CD4-positive, alpha-beta memory T cell (primary cell): ENCODE measurements around the gene UBTD1. TPM values are rescaled to one million over a fixed set of nuclear protein-coding genes. Genes with fewer than 3 reads are reported as not detected.
"Not testable (repeated sequence)": the region's sequence is repeated elsewhere in the genome, so short reads cannot be mapped to it uniquely, and the experiment has no call there.

Experiments used
- CTCF ChIA-PET: fragments of 350-600 bp; sonication (Branson Sonifier 250); formaldehyde crosslinking; loops from one replicate; lab custom pipeline; 2021; ENCODE audit warnings: inconsistent platforms; ENCODE audit not compliant: partially characterized antibody; lab: Charles Lee
- POLR2A ChIA-PET: fragments of 350-600 bp; sonication (Branson Sonifier 250); formaldehyde crosslinking; loops from one replicate; lab custom pipeline; 2021; ENCODE audit not compliant: partially characterized antibody; lab: Charles Lee
- DNase-seq, 5 donors: peaks; one replicate each; pipeline versions ENCODE4 v3.0.0 to v3.0.0-alpha.2; 2020 to 2022; ENCODE audit warnings: mixed read lengths in 1 of 5
- H3K27ac ChIP-seq: one replicate; pipeline ENCODE4 v1.7.0; 2013; ENCODE audit warnings: low read depth, low read length
- H3K27me3 ChIP-seq: 2 replicates; pipeline ENCODE4 v1.7.0; 2013; ENCODE audit warnings: mild to moderate bottlenecking, low read length, moderate library complexity; ENCODE audit not compliant: insufficient read depth
- H3K36me3 ChIP-seq: 2 replicates; pipeline ENCODE4 v1.7.0; 2013; ENCODE audit warnings: mild to moderate bottlenecking, low read length, moderate library complexity; ENCODE audit not compliant: insufficient read depth
- H3K4me1 ChIP-seq: 2 replicates; pipeline ENCODE4 v1.7.0; 2013; ENCODE audit warnings: mild to moderate bottlenecking, low read length, moderate library complexity; ENCODE audit not compliant: insufficient read depth
- H3K4me3 ChIP-seq, 2 donors: one replicate each; pipeline ENCODE4 v1.7.0; 2013; ENCODE audit warnings: low read length in 2 of 2, mild to moderate bottlenecking in 1 of 2
- H3K9me3 ChIP-seq, 2 donors: one replicate each; pipeline ENCODE4 v1.7.0; 2013; ENCODE audit warnings: low read length in 2 of 2, control low read depth in 1 of 2; ENCODE audit not compliant: control insufficient read depth in 1 of 2
- H3K27ac Mint-ChIP-seq, 7 donors: one replicate each; pipeline ENCODE4 v1.8.0; 2020 to 2021; ENCODE audit warnings: mixed read lengths in 7 of 7, mild to moderate bottlenecking in 6 of 7, inconsistent platforms in 3 of 7, moderate library complexity in 3 of 7
- H3K27me3 Mint-ChIP-seq, 2 donors: one replicate each; pipeline ENCODE4 v1.8.0; 2020 to 2021; ENCODE audit warnings: mixed read lengths in 2 of 2
- H3K36me3 Mint-ChIP-seq, 2 donors: one replicate each; pipeline ENCODE4 v1.8.0; 2020 to 2021; ENCODE audit warnings: mixed read lengths in 2 of 2, inconsistent platforms in 1 of 2, mild to moderate bottlenecking in 1 of 2
- H3K4me1 Mint-ChIP-seq, 4 donors: one replicate each; pipeline ENCODE4 v1.8.0; 2020 to 2021; ENCODE audit warnings: mixed read lengths in 4 of 4, mild to moderate bottlenecking in 1 of 4
- H3K4me3 Mint-ChIP-seq, 8 donors: one replicate each; pipeline ENCODE4 v1.8.0; 2020 to 2021; ENCODE audit warnings: mixed read lengths in 8 of 8, mild to moderate bottlenecking in 7 of 8, moderate library complexity in 6 of 8, inconsistent platforms in 3 of 8
- H3K9me3 Mint-ChIP-seq, 8 donors: one replicate each; pipeline ENCODE4 v1.8.0; 2020 to 2021; ENCODE audit warnings: mixed read lengths in 8 of 8, mild to moderate bottlenecking in 5 of 8, inconsistent platforms in 3 of 8, moderate library complexity in 1 of 8
- intact Hi-C: fragments of 100-400 bp; cut with micrococcal nuclease; formaldehyde crosslinking; loops from one replicate; pipeline ENCODE4 v1.15.1; 2023
- polyA plus RNA-seq, 2 donors: library from polyadenylated mRNA; unstranded; fragments of 300-500 nt; fragmentation: Illumina TruSeq; gene quantifications; one replicate each; pipeline ENCODE4 v1.2.3, GENCODE V29; 2021
- total RNA-seq, 2 experiments: library from RNA; stranded (reverse); gene quantifications; one replicate each; pipeline ENCODE4 v1.2.3, GENCODE V29; 2021

UBTD1 gene
- total and polyA plus RNA-seq, 4 experiments from 2014 or later, result 1.3 to 1.9 (median 1.8) TPM

- Histone ChIP-seq H3K27ac (no peak overlapping the region), H3K4me1 (no peaks in the 10 kb centered on the region), H3K27me3 (no peaks in the 10 kb centered on the region), H3K4me3 (no peak overlapping the region), H3K9me3 (no peaks in the 10 kb centered on the region), H3K36me3 (no peaks in the 10 kb centered on the region)
- Mint-ChIP-seq H3K4me1 (peaks cover 0 to 3% (median under 1%) of the 10 kb centered on the region in 4 donors), H3K27me3 (no peaks in the 10 kb centered on the region), H3K27ac (no peak overlapping the region), H3K9me3 (peaks cover 0 to 8% (median under 1%) of the 10 kb centered on the region in 8 donors), H3K36me3 (peaks cover 0 to 3% of the 10 kb centered on the region in 2 donors), H3K4me3 (no peak overlapping the region)
- DNase-seq, result no peak
- intact Hi-C loops, result no loop called here
- ChIA-PET POLR2A (no interaction called here), CTCF (interaction anchor here (0.7 to 8.2 kb wide), 6 partner anchors 8 to 387 kb away, joined by 3 to 98 read pairs (median 6); partner anchors contain the start of gene ANKRD2)
These were observed 52.5 kb downstream of the UBTD1 start for GRCh38 chr10:97551271-97551670.

- H3K27me3 ChIP-seq, result no peaks in the 10 kb centered on the region
- no peak overlapping the region for H3K27ac Mint-ChIP-seq
- no peaks in the 10 kb centered on the region for H3K4me1 ChIP-seq
- H3K9me3 ChIP-seq, result no peaks in the 10 kb centered on the region
- intact Hi-C loops, result loop anchor here (1.0 to 2.0 kb wide), 4 partner anchors 55 to 275 kb away; partner anchors contain the start of genes MMS19 and UBTD1
- no peak overlapping the region for H3K4me3 Mint-ChIP-seq
- peaks cover 0 to 3% of the 10 kb centered on the region in 2 donors for H3K36me3 Mint-ChIP-seq
- ChIA-PET CTCF (interaction anchor here (0.7 to 8.2 kb wide), 13 partner anchors 8 to 276 kb away, joined by 3 to 98 read pairs (median 4); partner anchors contain the start of gene ANKRD2), POLR2A (interaction anchor here (2.0 kb wide), 1 partner anchor 55 kb away, joined by 4 read pairs; the partner anchor contains the start of gene UBTD1)
- no peaks in the 10 kb centered on the region for H3K27me3 Mint-ChIP-seq
- H3K4me1 Mint-ChIP-seq, result peaks cover 0 to 3% (median under 1%) of the 10 kb centered on the region in 4 donors
- DNase-seq, result peak in 4 of 5 donors; percentile 36 to 47 (median 40)
- no peaks in the 10 kb centered on the region for H3K36me3 ChIP-seq
- H3K9me3 Mint-ChIP-seq, result peaks cover 0 to 8% (median under 1%) of the 10 kb centered on the region in 8 donors
- H3K4me3 ChIP-seq, result no peak overlapping the region
- H3K27ac ChIP-seq, result no peak overlapping the region
These were observed 54.9 kb downstream of the UBTD1 start for GRCh38 chr10:97553575-97554031.

GRCh38 chr10:97554336-97554735, 55.6 kb downstream of the UBTD1 start:
- H3K27ac Mint-ChIP-seq, intact Hi-C loops, H3K27me3 Mint-ChIP-seq, H3K27ac ChIP-seq, DNase-seq, H3K4me1 Mint-ChIP-seq, H3K36me3 Mint-ChIP-seq, H3K4me1 ChIP-seq, H3K9me3 ChIP-seq, H3K27me3 ChIP-seq, H3K9me3 Mint-ChIP-seq, H3K36me3 ChIP-seq, H3K4me3 ChIP-seq, H3K4me3 Mint-ChIP-seq: not testable (repeated sequence)
- ChIA-PET CTCF (interaction anchor here (0.6 to 8.2 kb wide), 16 partner anchors 8 to 277 kb away, joined by 3 to 98 read pairs (median 4); partner anchors contain the start of gene ANKRD2), POLR2A (interaction anchor here (2.0 kb wide), 1 partner anchor 55 kb away, joined by 4 read pairs; the partner anchor contains the start of gene UBTD1)

GRCh38 chr10:97555541-97555940, 56.8 kb downstream of the UBTD1 start:
- H3K4me1 ChIP-seq, H3K36me3 Mint-ChIP-seq, H3K27me3 Mint-ChIP-seq, H3K36me3 ChIP-seq, H3K27me3 ChIP-seq, H3K4me3 Mint-ChIP-seq, H3K9me3 Mint-ChIP-seq, POLR2A ChIA-PET, intact Hi-C loops, H3K4me1 Mint-ChIP-seq, H3K27ac ChIP-seq, DNase-seq, H3K4me3 ChIP-seq, H3K9me3 ChIP-seq: not testable (repeated sequence)
- H3K27ac Mint-ChIP-seq, result peak overlapping the region in 1 of 7 donors; percentile 23
- CTCF ChIA-PET, result interaction anchor here (1.0 to 8.2 kb wide), 8 partner anchors 10 to 146 kb away, joined by 3 to 98 read pairs (median 4); partner anchors contain the start of gene ANKRD2

- DNase-seq, H3K9me3 Mint-ChIP-seq, CTCF ChIA-PET, POLR2A ChIA-PET, H3K4me1 Mint-ChIP-seq, H3K27me3 Mint-ChIP-seq, H3K4me1 ChIP-seq, intact Hi-C loops, H3K27ac ChIP-seq, H3K27ac Mint-ChIP-seq, H3K4me3 ChIP-seq, H3K27me3 ChIP-seq, H3K36me3 ChIP-seq, H3K9me3 ChIP-seq, H3K4me3 Mint-ChIP-seq, H3K36me3 Mint-ChIP-seq: not testable (repeated sequence)
These were observed 62.1 kb downstream of the UBTD1 start for GRCh38 chr10:97560731-97561381.

- H3K4me1 Mint-ChIP-seq, H3K36me3 ChIP-seq, H3K9me3 Mint-ChIP-seq, H3K9me3 ChIP-seq, CTCF ChIA-PET, intact Hi-C loops, H3K4me1 ChIP-seq, H3K27ac ChIP-seq, H3K36me3 Mint-ChIP-seq, POLR2A ChIA-PET, H3K27me3 ChIP-seq, H3K27me3 Mint-ChIP-seq, H3K4me3 Mint-ChIP-seq, DNase-seq, H3K4me3 ChIP-seq: not testable (repeated sequence)
- peak overlapping the region in 1 of 7 donors; percentile 2 for H3K27ac Mint-ChIP-seq
These were observed 62.8 kb downstream of the UBTD1 start for GRCh38 chr10:97561386-97562077.

GRCh38 chr10:97562329-97562728, 63.6 kb downstream of the UBTD1 start:
- intact Hi-C loops, H3K27ac Mint-ChIP-seq, H3K4me3 ChIP-seq, H3K27me3 Mint-ChIP-seq, H3K9me3 ChIP-seq, H3K4me1 ChIP-seq, H3K9me3 Mint-ChIP-seq, H3K4me1 Mint-ChIP-seq, H3K36me3 ChIP-seq, H3K36me3 Mint-ChIP-seq, H3K27me3 ChIP-seq, POLR2A ChIA-PET, H3K27ac ChIP-seq, DNase-seq, H3K4me3 Mint-ChIP-seq, CTCF ChIA-PET: not testable (repeated sequence)
